GM12878 (cell line): ENCODE measurements around the gene CCDC61. TPM values are rescaled to one million over a fixed set of nuclear protein-coding genes. Genes with fewer than 3 reads are reported as not detected.

Source experiments
- BRCA1 ChIP-seq: IDR thresholded peaks from 2 replicates; pipeline ENCODE4 v1.6.1; 2011; ENCODE audit warnings: low read depth, low read length, improper control_type of control experiment
- CREM ChIP-seq: IDR thresholded peaks from 2 replicates; pipeline ENCODE4 v1.6.1; 2014; ENCODE audit warnings: antibody characterized with exemption, low read depth
- EED ChIP-seq: sonication (generic); IDR thresholded peaks from 2 replicates; pipeline ENCODE4 v1.6.1; 2016; ENCODE audit warnings: antibody characterized with exemption, low read depth
- IKZF2 ChIP-seq, 2 experiments: fragments of 450-650 bp; IDR thresholded peaks; 2 replicates each; pipeline ENCODE4 v1.6.1; 2017; ENCODE audit warnings: mild to moderate bottlenecking in 2 of 2, moderate library complexity in 2 of 2
- IRF3 ChIP-seq: fragments of 450-650 bp; IDR thresholded peaks from 2 replicates; pipeline ENCODE4 v1.6.1; 2014; ENCODE audit warnings: mild to moderate bottlenecking
- KLF5 ChIP-seq: fragments of 450-650 bp; IDR thresholded peaks from 2 replicates; pipeline ENCODE4 v1.6.1; 2014; ENCODE audit warnings: mild to moderate bottlenecking; ENCODE audit not compliant: partially characterized antibody
- PKNOX1 ChIP-seq: fragments of 450-650 bp; IDR thresholded peaks from 2 replicates; pipeline ENCODE4 v1.6.1; 2016; ENCODE audit warnings: mild to moderate bottlenecking
- RAD51 ChIP-seq: fragments of 450-650 bp; IDR thresholded peaks from 2 replicates; pipeline ENCODE4 v1.6.1; 2016; ENCODE audit warnings: moderate library complexity, mild to moderate bottlenecking, inconsistent platforms
- polyA plus RNA-seq, 11 experiments: library from polyadenylated mRNA; depleted of rRNA in 4 of 11; unstranded in 6 of 11; stranded (reverse) in 5 of 11; fragments of >200 nt; fragmentation: Nextera tagmentation in 4 of 11; fragmentation: Illumina TruSeq in 1 of 11; extraction: Ambion mirVana in 4 of 11; extraction: Trizol in 1 of 11; gene quantifications; 1 replicate in 1 of 11; 2 replicates in 10 of 11; pipeline versions ENCODE4 v1.2.1 to v1.2.3, GENCODE V29; 2011 to 2016; ENCODE audit warnings: inconsistent platforms in 2 of 11, missing spikeins in 2 of 11, low read depth in 1 of 11
- total RNA-seq, 4 experiments: library from RNA; depleted of rRNA in 3 of 4; stranded (reverse); fragments of >200 nt in 3 of 4; fragmentation: Illumina TruSeq in 1 of 4; extraction: Trizol in 1 of 4; gene quantifications; 2 replicates each; pipeline versions ENCODE4 v1.2.1 to v1.2.3, GENCODE V29; 2013 to 2021
- TF ChIP-seq, protein P1 (sequence below): fragments of 450-650 bp; formaldehyde crosslinking; IDR thresholded peaks from 2 replicates; pipeline ENCODE4 v1.5.0; 2022; ENCODE audit warnings: mild to moderate bottlenecking, missing genetic modification characterization

CCDC61 gene
- total and polyA plus RNA-seq, 10 of the 15 experiments (the other 5 are each of a cell fraction or from before 2014, with no cell fraction given) = 0.27 to 27.1 (median 8.7) TPM

DNA sequence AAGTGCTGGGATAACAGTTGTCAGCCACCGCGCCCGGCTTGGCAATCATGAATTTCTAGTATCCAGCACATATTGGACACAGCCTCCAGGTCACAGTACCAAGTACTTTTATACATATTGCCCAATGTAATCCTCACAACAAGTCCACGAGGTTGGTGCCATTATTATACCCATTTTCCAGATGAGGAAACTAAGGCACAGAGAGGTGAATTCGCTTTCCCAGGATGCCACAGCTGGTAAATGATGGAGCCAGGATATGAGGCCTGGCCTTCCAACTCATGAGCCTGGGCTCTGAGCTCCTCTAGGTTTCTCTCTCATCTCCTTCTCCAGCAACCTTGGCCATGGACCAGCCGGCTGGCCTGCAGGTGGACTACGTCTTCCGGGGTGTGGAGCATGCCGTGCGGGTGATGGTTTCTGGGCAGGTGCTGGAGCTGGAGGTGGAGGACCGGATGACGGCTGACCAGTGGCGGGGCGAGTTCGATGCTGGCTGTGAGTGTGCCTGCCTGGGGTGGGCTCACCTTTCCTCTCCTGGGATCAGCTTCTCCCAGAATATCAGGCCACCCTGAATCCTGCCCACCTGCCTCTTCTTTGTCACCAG is 7.5 kb downstream of the CCDC61 start (continued):
- no peak for TF ChIP-seq CREM
- TF ChIP-seq KLF5 = no peak
- TF ChIP-seq, protein P1, sequence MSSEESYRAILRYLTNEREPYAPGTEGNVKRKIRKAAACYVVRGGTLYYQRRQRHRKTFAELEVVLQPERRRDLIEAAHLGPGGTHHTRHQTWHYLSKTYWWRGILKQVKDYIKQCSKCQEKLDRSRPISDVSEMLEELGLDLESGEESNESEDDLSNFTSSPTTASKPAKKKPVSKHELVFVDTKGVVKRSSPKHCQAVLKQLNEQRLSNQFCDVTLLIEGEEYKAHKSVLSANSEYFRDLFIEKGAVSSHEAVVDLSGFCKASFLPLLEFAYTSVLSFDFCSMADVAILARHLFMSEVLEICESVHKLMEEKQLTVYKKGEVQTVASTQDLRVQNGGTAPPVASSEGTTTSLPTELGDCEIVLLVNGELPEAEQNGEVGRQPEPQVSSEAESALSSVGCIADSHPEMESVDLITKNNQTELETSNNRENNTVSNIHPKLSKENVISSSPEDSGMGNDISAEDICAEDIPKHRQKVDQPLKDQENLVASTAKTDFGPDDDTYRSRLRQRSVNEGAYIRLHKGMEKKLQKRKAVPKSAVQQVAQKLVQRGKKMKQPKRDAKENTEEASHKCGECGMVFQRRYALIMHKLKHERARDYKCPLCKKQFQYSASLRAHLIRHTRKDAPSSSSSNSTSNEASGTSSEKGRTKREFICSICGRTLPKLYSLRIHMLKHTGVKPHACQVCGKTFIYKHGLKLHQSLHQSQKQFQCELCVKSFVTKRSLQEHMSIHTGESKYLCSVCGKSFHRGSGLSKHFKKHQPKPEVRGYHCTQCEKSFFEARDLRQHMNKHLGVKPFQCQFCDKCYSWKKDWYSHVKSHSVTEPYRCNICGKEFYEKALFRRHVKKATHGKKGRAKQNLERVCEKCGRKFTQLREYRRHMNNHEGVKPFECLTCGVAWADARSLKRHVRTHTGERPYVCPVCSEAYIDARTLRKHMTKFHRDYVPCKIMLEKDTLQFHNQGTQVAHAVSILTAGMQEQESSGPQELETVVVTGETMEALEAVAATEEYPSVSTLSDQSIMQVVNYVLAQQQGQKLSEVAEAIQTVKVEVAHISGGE (CRISPR knock-in tag) = no peak
- TF ChIP-seq IKZF2 (IDR thresholded peaks at IDR 0.05) = no peak
- no peak for TF ChIP-seq IRF3
- no peak for TF ChIP-seq BRCA1
- no peak for TF ChIP-seq RAD51
- no peak for TF ChIP-seq PKNOX1
- no peak for TF ChIP-seq EED
